ENCODE data around the gene PAQR9. TPM values are rescaled to one million over a fixed set of nuclear protein-coding genes. Genes with fewer than 3 reads are reported as not detected.

PAQR9 gene
- total RNA-seq, 6 donors from 2014 or later = not detected

- no peak for ATAC-seq (ENCODE audit: low FRiP score in 2 of 2)
- H3K9me3 ChIP-seq = no peaks in the 10 kb centered on the region
- no peak for DNase-seq
- WGBS, 2 donors = 51 to 62% methylated on average over 4 of the region's 4 CpGs
- H3K36me3 ChIP-seq = no peaks in the 10 kb centered on the region
- H3K4me1 ChIP-seq = peaks cover 0 to 7% (median 0%) of the 10 kb centered on the region in 4 donors
- H3K27me3 ChIP-seq = peaks cover 0 to 11% (median 3%) of the 10 kb centered on the region in 4 donors
- H3K4me3 ChIP-seq = no peak overlapping the region
- TF ChIP-seq POLR2A (IDR thresholded peaks at IDR 0.05) = no peak
- no peak for TF ChIP-seq POLR2AphosphoS5 (IDR thresholded peaks at IDR 0.05)
- TF ChIP-seq EP300 (IDR thresholded peaks at IDR 0.05) = no peak
- TF ChIP-seq CTCF (IDR thresholded peaks at IDR 0.05) = no peak
- no peak overlapping the region for H3K27ac ChIP-seq
Observed at GRCh38 chr3:142944342-142944741, 19.1 kb downstream of the PAQR9 start.

GRCh38 chr3:142943870-142944269 lies 19.6 kb downstream of the PAQR9 start:
- no peaks in the 10 kb centered on the region for H3K36me3 ChIP-seq
- ATAC-seq (ENCODE audit: low FRiP score in 2 of 2) = no peak
- H3K27ac ChIP-seq = no peak overlapping the region
- no peaks in the 10 kb centered on the region for H3K9me3 ChIP-seq
- no peak for DNase-seq
- TF ChIP-seq EP300 (IDR thresholded peaks at IDR 0.05) (no peak), POLR2A (IDR thresholded peaks at IDR 0.05) (no peak), POLR2AphosphoS5 (IDR thresholded peaks at IDR 0.05) (no peak), CTCF (IDR thresholded peaks at IDR 0.05) (no peak)
- peaks cover 0 to 7% (median 0%) of the 10 kb centered on the region in 4 donors for H3K4me1 ChIP-seq
- H3K27me3 ChIP-seq = peaks cover 0 to 11% (median 3%) of the 10 kb centered on the region in 4 donors
- H3K4me3 ChIP-seq = no peak overlapping the region

GRCh38 chr3:142943349-142943748 lies 20.1 kb downstream of the PAQR9 start:
- ATAC-seq (ENCODE audit: low FRiP score in 2 of 2) (no peak), DNase-seq (no peak)
- Histone ChIP-seq H3K27me3 (peaks cover 0 to 11% (median 3%) of the 10 kb centered on the region in 4 donors), H3K36me3 (no peaks in the 10 kb centered on the region), H3K4me3 (no peak overlapping the region), H3K27ac (no peak overlapping the region), H3K4me1 (peaks cover 0 to 7% (median 0%) of the 10 kb centered on the region in 4 donors), H3K9me3 (no peaks in the 10 kb centered on the region)
- 75 to 92% methylated on average over 1 of the region's 1 CpG for WGBS, 2 donors
- TF ChIP-seq EP300 (IDR thresholded peaks at IDR 0.05) (no peak), POLR2A (IDR thresholded peaks at IDR 0.05) (no peak), CTCF (IDR thresholded peaks at IDR 0.05) (no peak), POLR2AphosphoS5 (IDR thresholded peaks at IDR 0.05) (no peak)

GRCh38 chr3:142941373-142942123 lies 21.9 kb downstream of the PAQR9 start:
- no peak for ATAC-seq (ENCODE audit: low FRiP score in 2 of 2)

More at GRCh38 chr3:142941373-142942123, 21.9 kb downstream of the PAQR9 start:
- no peak overlapping the region for H3K4me3 ChIP-seq
- no peak for TF ChIP-seq CTCF (IDR thresholded peaks at IDR 0.05)
- TF ChIP-seq POLR2A (IDR thresholded peaks at IDR 0.05) = no peak
- TF ChIP-seq EP300 (IDR thresholded peaks at IDR 0.05) = no peak
- no peak for TF ChIP-seq POLR2AphosphoS5 (IDR thresholded peaks at IDR 0.05)
- no peaks in the 10 kb centered on the region for H3K4me1 ChIP-seq
- no peak overlapping the region for H3K27ac ChIP-seq
- 79 to 89% methylated on average over 8 of the region's 8 CpGs for WGBS, 2 donors
- H3K36me3 ChIP-seq = no peaks in the 10 kb centered on the region
- H3K9me3 ChIP-seq = no peaks in the 10 kb centered on the region
- DNase-seq = no peak
- H3K27me3 ChIP-seq = no peaks in the 10 kb centered on the region

Data from upper lobe of left lung (tissue), 6 donors.